SKM-1 (cell line): ENCODE measurements around the gene PTTG1.
"Not testable (repeated sequence)": the region's sequence is repeated elsewhere in the genome, so short reads cannot be mapped to it uniquely, and the experiment has no call there.

Experiments
- DNase-seq: peaks from one replicate; lab custom pipeline; 2025; ENCODE audit not compliant: unreplicated experiment; lab: John Stamatoyannopoulos, UW

Gene PTTG1

DNA sequence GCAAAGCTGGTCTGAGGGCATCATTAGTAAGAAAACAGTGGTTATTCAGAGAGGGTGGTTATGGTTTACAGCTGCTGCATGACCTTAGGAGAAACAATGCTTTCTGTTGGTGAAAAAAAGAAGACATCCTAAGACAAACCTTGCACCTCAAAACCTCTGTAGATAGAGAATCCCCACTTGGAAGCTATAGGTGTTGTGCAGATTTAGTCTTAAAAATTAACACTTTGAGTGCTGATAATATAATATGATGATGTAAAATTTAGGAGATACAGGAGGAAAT is 1.4 kb upstream of the PTTG1 start:
- DNase-seq = no peak

DNA sequence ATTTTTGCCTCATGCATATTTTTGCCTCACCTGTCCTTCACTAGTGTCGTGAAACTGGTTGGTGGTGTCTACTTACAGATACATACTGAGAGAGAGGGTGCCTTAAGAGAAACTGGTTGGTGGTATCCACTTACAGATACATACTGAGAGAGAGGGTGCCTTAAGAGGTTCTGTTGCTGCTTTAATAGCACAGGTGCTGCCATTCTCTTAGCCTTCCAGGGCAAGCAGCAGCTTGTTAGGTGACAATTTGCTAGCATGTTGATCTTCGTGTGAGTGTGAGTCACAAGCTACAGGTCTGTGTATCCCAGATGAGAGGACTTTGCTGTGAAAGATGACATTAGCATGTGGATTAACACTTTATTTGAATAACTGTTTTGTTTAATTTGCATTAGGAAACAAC is 1.4 kb downstream of the PTTG1 start:
- no peak for DNase-seq

DNA sequence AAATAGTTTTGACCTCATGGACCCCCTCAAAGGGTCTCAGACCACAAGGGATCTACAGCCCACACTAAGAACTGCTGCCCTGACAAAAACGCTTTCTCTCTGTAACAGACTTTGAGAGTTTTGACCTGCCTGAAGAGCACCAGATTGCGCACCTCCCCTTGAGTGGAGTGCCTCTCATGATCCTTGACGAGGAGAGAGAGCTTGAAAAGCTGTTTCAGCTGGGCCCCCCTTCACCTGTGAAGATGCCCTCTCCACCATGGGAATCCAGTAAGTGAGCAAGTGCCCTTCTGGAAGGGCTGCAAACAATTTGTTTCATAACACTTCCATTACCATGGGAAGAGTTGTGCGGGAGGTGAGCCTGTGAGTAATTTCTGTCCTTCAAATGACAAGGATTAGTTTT is 6.0 kb downstream of the PTTG1 start:
- no peak for DNase-seq

- no peak for DNase-seq
Measured at GRCh38 chr5:160432196-160432595, 10.5 kb downstream of the PTTG1 start.

DNA sequence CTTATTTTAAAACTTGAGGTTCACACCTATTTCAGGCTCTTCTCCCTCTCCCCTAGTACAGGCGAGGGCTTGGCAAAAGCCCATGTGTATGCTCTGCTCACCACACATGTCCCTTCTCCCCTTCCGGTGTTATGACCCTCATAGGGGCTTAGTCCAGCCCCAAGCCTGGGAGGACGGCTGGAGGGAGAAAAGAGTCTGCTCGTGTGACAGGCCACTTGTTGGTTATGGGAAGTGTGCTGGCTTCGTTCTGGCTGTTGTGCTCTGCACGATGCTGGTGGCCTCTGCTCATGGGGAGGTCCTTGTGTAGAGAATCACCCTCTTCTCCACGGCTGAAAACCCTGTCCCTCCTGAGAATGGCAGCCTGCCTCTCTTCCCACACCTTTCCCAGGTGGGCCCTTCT is 11.1 kb downstream of the PTTG1 start:
- DNase-seq = no peak

- DNase-seq = no peak
Measured at GRCh38 chr5:160434022-160434531, 12.4 kb downstream of the PTTG1 start.

DNA sequence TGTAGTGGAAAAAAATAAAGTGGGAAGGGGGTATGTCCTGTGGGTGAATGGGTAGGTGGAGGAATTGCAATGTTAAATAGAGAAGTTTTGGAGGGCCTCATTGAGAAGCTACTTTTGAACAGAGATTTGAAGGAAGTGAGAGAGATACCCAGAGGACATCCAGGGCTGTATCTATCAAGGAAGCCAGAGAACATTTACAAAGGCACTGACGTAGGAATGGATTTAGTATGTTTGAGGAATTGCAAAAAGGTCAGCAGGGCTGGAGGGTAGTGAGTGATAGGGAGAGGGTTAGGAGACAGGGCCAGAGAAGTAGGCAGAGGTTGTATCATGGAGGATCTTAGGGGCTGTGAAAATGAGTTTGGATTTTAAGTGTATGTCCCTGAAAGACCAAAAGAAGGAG is 13.9 kb downstream of the PTTG1 start:
- no peak for DNase-seq

DNA sequence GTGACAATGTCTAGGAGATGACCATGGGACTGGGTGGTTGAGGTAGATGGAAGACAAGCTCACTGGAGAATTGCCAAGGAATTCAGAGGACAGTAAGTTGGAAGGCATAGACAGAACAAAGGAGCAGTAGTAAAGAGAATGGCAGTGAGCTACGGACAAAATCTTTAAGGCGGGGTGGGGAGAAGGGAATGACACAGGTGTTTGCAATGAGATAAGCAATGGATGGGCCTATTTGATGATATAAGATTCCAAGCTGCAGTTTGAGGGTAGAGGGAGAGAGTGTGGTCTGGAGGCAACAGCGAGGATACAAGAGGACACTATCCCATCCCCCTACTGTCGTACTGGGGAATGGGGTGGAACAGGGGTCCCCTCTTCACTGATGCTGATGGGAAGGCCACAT is 14.4 kb downstream of the PTTG1 start:
- DNase-seq = no peak

DNA sequence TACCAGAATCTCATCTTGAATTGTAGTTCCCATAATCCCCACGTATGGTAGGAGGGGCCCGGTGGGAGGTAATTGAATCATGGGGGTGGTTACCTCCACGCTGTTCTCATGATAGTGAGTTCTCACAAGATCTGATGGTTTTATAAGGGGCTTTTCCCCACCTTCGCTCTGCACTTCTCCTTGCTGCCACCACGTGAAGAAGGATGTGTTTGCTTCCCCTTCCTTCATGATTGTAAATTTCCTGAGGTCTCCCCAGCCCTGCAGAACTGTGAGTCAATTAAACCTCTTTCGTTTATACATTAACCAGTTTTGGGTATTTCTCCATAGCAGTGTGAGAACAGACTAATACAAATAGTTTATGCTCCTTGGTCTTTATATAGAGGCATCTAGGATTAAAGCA is 15.0 kb downstream of the PTTG1 start:
- not testable (repeated sequence) for DNase-seq

DNA sequence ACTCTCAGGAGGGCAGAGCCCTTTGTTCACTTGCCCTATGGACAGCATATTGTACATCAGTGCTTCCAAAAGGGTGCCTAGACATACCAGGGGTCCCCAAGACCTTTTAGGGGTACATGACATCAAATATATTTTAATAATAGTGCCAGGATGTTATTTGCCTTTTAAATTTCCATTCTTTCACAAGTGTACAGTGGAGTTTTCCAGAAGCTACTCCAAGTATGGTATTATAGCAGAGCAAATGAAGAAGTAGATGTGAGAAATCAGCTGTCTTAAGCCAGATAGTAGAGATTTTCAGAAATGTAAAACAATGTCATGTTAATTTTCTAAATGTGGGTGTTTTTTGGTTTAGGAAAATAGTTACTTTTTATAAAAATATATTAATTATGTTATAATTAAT is 15.6 kb downstream of the PTTG1 start:
- no peak for DNase-seq

DNA sequence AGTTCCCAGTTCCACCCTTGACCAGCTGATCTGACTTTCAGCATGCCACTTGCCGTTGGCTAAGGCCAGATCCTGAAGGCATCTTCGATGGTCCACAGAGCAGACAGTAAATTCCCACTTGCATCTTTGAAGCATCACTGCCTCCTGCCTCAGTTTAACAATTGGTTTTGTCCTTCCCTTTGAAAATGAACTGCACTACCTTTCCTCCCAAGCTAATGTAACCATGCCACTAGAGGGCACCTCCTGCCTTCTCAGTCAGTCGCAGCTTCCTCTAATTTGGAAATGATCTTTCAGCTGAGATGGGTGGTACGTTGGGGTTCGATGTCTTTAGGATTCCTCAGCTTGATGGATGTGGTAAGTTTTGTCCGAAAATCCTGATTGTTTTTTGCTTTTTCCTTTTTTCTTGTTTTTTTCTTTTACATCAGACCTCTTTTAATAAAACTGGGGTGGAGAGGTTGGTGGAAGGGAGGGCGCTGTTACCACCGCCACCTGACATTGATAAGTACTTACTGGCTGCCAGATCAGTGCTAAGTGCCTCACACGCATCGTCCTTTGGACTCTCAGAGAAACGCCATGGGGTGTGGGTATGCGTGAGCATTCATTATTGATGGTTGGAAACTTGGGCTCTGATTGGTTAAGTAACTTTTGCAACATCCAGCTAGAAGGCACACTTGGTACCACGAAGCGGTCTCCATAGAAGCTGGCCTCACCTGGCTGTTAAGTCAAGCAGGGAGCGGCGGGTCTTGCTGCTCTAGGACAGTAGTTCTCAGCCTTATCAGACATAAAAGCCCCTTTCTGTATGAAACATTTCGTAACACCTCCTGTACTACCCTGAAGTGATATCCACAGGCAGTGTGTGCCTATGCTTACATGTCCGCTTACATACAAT is 16.9 kb downstream of the PTTG1 start:
- peak; percentile 84 for DNase-seq

GRCh38 chr5:160439205-160439600 is 17.5 kb downstream of the PTTG1 start:
- DNase-seq = peak; percentile 70

DNA sequence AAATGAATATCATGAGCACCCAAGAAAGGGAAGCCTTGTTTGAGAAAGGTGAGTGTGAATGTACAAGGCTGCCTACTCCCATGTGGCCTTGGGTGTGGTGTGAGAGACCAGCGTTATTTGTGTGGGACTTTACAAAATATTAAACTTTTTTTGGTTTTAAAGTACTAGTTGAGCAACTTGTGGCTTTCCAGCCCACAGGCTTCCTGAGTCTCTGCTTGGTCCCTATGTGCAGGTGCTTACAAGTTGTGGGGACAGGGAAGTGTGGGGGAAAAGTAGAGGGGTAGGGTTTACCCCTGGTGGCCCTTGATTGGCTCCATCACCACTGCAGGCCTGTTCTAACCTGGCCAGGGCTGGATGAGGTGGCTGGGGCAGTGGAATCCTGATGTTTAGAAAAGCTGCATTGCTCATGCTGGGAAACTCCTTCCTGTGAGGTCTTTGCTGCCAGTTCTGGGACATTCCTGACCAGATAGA is 19.7 kb downstream of the PTTG1 start:
- DNase-seq = no peak

DNA sequence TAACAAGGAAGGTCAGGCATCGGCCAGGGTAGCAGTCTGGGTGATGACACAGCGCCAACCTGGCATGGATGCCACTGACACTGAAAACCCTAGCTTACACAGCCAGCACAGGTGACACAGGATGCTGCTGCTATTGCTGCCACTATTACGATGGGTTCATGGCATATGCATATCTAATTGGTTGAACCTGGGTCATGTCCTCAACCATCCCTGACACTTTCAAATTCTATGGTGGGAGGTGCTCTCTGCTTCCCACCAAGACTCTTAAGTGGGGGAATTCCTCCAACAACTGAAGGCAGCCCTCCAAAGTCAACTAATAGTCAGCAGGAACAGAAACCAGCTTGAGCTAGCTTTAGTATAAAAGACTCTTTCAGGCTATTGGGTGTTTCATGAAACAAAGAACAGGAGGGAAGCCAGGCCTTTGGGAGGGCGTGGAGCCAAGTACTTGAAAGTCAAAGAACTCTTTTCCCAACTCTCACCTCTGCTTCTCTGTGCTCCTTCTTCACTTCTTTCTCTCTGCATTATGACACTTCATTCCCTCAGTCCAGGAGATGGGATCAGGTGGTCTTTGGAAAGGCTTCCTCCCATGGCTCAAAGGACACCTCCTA is 21.3 kb downstream of the PTTG1 start:
- no peak for DNase-seq

GRCh38 chr5:160444407-160444806 is 22.8 kb downstream of the PTTG1 start:
- no peak for DNase-seq

DNA sequence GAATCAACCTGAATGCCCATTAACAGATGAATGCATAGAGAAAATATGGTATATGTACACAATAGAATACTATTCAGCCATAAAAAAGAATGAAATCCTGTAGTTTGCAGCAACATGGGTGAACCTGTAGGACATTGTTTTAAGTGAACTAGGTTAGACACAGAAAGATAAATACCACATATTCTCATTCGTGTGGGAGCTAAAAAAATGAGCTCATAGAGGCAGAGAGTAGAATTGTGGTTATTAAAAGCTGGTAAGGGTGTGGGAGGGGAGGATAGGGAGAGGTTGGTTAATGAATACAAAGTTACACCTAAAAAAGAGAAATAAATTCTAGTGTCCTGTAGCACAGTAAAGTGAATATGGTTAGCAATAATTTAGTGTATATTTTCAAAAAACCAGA is 23.5 kb downstream of the PTTG1 start:
- no peak for DNase-seq

DNA sequence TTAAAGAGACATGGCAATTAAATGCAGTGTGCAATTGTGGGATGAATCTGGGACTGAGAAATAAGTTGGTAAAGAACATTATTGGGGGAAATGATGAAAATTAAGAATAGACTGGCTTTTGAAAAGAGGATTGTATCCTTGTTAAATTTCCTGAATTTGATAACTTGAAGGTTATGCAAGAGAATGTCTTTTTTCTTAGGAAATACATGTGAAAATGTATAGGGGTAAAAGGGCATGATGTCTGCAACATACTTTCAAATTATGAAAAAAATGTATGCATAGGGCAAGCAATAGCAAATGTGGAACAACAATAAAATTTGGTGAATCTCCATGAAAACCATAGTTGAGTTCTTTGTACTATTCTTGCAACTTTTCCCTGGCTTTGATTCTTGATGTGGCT is 24.1 kb downstream of the PTTG1 start:
- DNase-seq = no peak

GRCh38 chr5:160448886-160449285 is 27.2 kb downstream of the PTTG1 start:
- no peak for DNase-seq

- no peak for DNase-seq
Measured at GRCh38 chr5:160449458-160449857, 27.8 kb downstream of the PTTG1 start.

DNA sequence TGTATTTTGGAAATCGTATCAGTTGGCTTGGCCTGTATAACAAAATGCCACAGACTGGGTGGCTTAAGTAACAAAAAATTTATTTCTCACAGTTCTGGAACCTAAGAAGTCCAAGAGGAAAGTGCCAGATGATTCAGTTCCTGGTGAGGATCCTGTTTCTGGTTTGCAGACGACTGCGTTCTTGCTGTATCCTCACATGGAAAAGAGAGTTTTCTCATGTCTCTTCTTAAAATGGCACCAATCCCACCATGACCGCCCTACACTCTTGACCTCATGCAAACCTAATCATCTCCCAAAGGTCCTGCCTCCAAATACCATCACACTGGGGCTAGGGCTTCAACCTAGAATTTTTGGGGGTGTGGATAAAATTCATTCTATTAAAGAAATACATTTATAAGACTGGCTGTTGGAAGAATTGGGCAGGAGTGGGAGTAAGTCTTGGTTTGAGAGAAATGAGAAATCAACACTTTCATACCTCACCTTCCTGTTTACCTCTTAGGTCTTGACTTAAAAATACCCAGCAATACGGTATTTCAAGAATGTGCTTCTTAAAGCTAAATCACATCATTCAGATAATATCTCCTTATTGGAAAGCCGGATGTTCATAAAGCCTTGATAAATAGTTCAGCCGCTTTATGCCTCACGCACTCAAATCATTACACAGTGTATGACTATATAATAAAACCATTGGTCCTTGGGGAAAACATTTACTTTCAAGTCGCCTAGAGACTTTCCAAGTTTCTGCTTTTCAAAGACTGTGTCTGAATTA is 28.7 kb downstream of the PTTG1 start:
- DNase-seq = no peak

GRCh38 chr5:160451281-160451680 is 29.6 kb downstream of the PTTG1 start:
- no peak for DNase-seq

DNA sequence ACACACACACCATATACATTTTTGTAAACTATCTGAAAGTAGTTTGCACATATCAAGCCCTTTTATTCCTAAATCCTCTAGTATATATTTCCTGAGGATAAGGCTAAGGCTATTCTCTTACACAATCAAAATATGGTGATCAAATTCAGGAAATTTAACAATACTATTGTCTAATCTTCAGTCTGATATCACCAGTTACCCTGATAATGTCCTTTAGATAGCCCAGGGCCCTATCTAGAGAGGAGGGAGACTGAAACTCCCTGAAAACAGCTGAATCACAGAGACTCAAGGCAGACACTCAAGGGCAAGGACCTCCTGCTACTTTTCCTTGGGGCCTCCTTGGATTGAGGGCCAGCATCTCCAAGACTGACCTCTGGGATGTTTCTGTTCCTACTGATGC is 30.4 kb downstream of the PTTG1 start:
- no peak for DNase-seq
